CD4-positive, alpha-beta memory T cell (primary cell): ENCODE results near the gene INPP4B. TPM values are rescaled to one million over a fixed set of nuclear protein-coding genes. Genes with fewer than 3 reads are reported as not detected.

Source experiments
- CTCF ChIA-PET: fragments of 350-600 bp; sonication (Branson Sonifier 250); formaldehyde crosslinking; loops from one replicate; lab custom pipeline; 2021; ENCODE audit warnings: inconsistent platforms; ENCODE audit not compliant: partially characterized antibody; lab: Charles Lee
- POLR2A ChIA-PET: fragments of 350-600 bp; sonication (Branson Sonifier 250); formaldehyde crosslinking; loops from one replicate; lab custom pipeline; 2021; ENCODE audit not compliant: partially characterized antibody; lab: Charles Lee
- DNase-seq, 5 donors: peaks; one replicate each; pipeline versions ENCODE4 v3.0.0 to v3.0.0-alpha.2; 2020 to 2022; ENCODE audit warnings: mixed read lengths in 1 of 5
- H3K27ac ChIP-seq: one replicate; pipeline ENCODE4 v1.7.0; 2013; ENCODE audit warnings: low read depth, low read length
- H3K27me3 ChIP-seq: 2 replicates; pipeline ENCODE4 v1.7.0; 2013; ENCODE audit warnings: mild to moderate bottlenecking, low read length, moderate library complexity; ENCODE audit not compliant: insufficient read depth
- H3K36me3 ChIP-seq: 2 replicates; pipeline ENCODE4 v1.7.0; 2013; ENCODE audit warnings: mild to moderate bottlenecking, low read length, moderate library complexity; ENCODE audit not compliant: insufficient read depth
- H3K4me1 ChIP-seq: 2 replicates; pipeline ENCODE4 v1.7.0; 2013; ENCODE audit warnings: mild to moderate bottlenecking, low read length, moderate library complexity; ENCODE audit not compliant: insufficient read depth
- H3K4me3 ChIP-seq, 2 donors: one replicate each; pipeline ENCODE4 v1.7.0; 2013; ENCODE audit warnings: low read length in 2 of 2, mild to moderate bottlenecking in 1 of 2
- H3K9me3 ChIP-seq, 2 donors: one replicate each; pipeline ENCODE4 v1.7.0; 2013; ENCODE audit warnings: low read length in 2 of 2, control low read depth in 1 of 2; ENCODE audit not compliant: control insufficient read depth in 1 of 2
- H3K27ac Mint-ChIP-seq, 7 donors: one replicate each; pipeline ENCODE4 v1.8.0; 2020 to 2021; ENCODE audit warnings: mixed read lengths in 7 of 7, mild to moderate bottlenecking in 6 of 7, inconsistent platforms in 3 of 7, moderate library complexity in 3 of 7
- H3K27me3 Mint-ChIP-seq, 2 donors: one replicate each; pipeline ENCODE4 v1.8.0; 2020 to 2021; ENCODE audit warnings: mixed read lengths in 2 of 2
- H3K36me3 Mint-ChIP-seq, 2 donors: one replicate each; pipeline ENCODE4 v1.8.0; 2020 to 2021; ENCODE audit warnings: mixed read lengths in 2 of 2, inconsistent platforms in 1 of 2, mild to moderate bottlenecking in 1 of 2
- H3K4me1 Mint-ChIP-seq, 4 donors: one replicate each; pipeline ENCODE4 v1.8.0; 2020 to 2021; ENCODE audit warnings: mixed read lengths in 4 of 4, mild to moderate bottlenecking in 1 of 4
- H3K4me3 Mint-ChIP-seq, 8 donors: one replicate each; pipeline ENCODE4 v1.8.0; 2020 to 2021; ENCODE audit warnings: mixed read lengths in 8 of 8, mild to moderate bottlenecking in 7 of 8, moderate library complexity in 6 of 8, inconsistent platforms in 3 of 8
- H3K9me3 Mint-ChIP-seq, 8 donors: one replicate each; pipeline ENCODE4 v1.8.0; 2020 to 2021; ENCODE audit warnings: mixed read lengths in 8 of 8, mild to moderate bottlenecking in 5 of 8, inconsistent platforms in 3 of 8, moderate library complexity in 1 of 8
- intact Hi-C: fragments of 100-400 bp; cut with micrococcal nuclease; formaldehyde crosslinking; loops from one replicate; pipeline ENCODE4 v1.15.1; 2023
- polyA plus RNA-seq, 2 donors: library from polyadenylated mRNA; unstranded; fragments of 300-500 nt; fragmentation: Illumina TruSeq; gene quantifications; one replicate each; pipeline ENCODE4 v1.2.3, GENCODE V29; 2021
- total RNA-seq, 2 experiments: library from RNA; stranded (reverse); gene quantifications; one replicate each; pipeline ENCODE4 v1.2.3, GENCODE V29; 2021

The INPP4B gene
- total and polyA plus RNA-seq, 4 experiments from 2014 or later: 76.7 to 112 (median 80.8) TPM

GRCh38 chr4:142354041-142354440 is 492.1 kb downstream of the INPP4B start:
- ChIA-PET CTCF (interaction anchor here (0.8 to 9.2 kb wide), 34 partner anchors 9 to 492 kb away, joined by 3 to 107 read pairs (median 8); partner anchors contain the start of gene INPP4B), POLR2A (interaction anchor here (0.8 to 7.3 kb wide), 18 partner anchors 12 to 366 kb away, joined by 3 to 117 read pairs (median 12); no protein-coding TSS in a partner anchor)
- peak overlapping the region; percentile 84 to 96 (median 91) for H3K27ac Mint-ChIP-seq
- Histone ChIP-seq H3K27me3 (no peaks in the 10 kb centered on the region), H3K4me1 (peaks cover 99% of the 10 kb centered on the region), H3K4me3 (no peak overlapping the region), H3K27ac (peak overlapping the region; percentile 57), H3K9me3 (no peaks in the 10 kb centered on the region), H3K36me3 (no peaks in the 10 kb centered on the region)
- peak overlapping the region in 6 of 8 donors; percentile 49 to 83 (median 73) for H3K4me3 Mint-ChIP-seq
- DNase-seq: no peak
- no peaks in the 10 kb centered on the region for H3K9me3 Mint-ChIP-seq
- intact Hi-C loops: loop anchor here (1.0 to 5.0 kb wide), 3 partner anchors 227 to 492 kb away; partner anchors contain the start of gene INPP4B
- peaks cover 85 to 98% (median 92%) of the 10 kb centered on the region in 4 donors for H3K4me1 Mint-ChIP-seq
- H3K36me3 Mint-ChIP-seq: peaks cover 4 to 6% of the 10 kb centered on the region in 2 donors
- no peaks in the 10 kb centered on the region for H3K27me3 Mint-ChIP-seq

- peaks cover 0 to 6% of the 10 kb centered on the region in 2 donors for H3K36me3 Mint-ChIP-seq
- H3K4me1 Mint-ChIP-seq: peaks cover 86 to 98% (median 93%) of the 10 kb centered on the region in 4 donors
- intact Hi-C loops: loop anchor here (1.0 to 5.0 kb wide), 7 partner anchors 63 to 487 kb away; no protein-coding TSS in a partner anchor
- Histone ChIP-seq H3K27ac (peak overlapping the region; percentile 57), H3K9me3 (no peaks in the 10 kb centered on the region), H3K27me3 (no peaks in the 10 kb centered on the region), H3K4me1 (peaks cover 99% of the 10 kb centered on the region), H3K36me3 (no peaks in the 10 kb centered on the region), H3K4me3 (peak overlapping the region in 1 of 2 donors; percentile 1)
- no peaks in the 10 kb centered on the region for H3K9me3 Mint-ChIP-seq
- POLR2A ChIA-PET: interaction anchor here (0.8 to 7.3 kb wide), 10 partner anchors 26 to 365 kb away, joined by 3 to 117 read pairs (median 40); no protein-coding TSS in a partner anchor
- peak in 4 of 5 donors; percentile 39 to 52 (median 45) for DNase-seq
- CTCF ChIA-PET: interaction anchor here (0.6 to 9.2 kb wide), 51 partner anchors 10 to 488 kb away, joined by 3 to 107 read pairs (median 5); no protein-coding TSS in a partner anchor
- H3K27me3 Mint-ChIP-seq: no peaks in the 10 kb centered on the region
- H3K4me3 Mint-ChIP-seq: peak overlapping the region; percentile 32 to 83 (median 57)
- H3K27ac Mint-ChIP-seq: peak overlapping the region; percentile 5 to 96 (median 85)
Measured at GRCh38 chr4:142353149-142353738, 492.9 kb downstream of the INPP4B start.

GRCh38 chr4:142352712-142353111 is 493.4 kb downstream of the INPP4B start:
- Mint-ChIP-seq H3K27ac (peak overlapping the region; percentile 5 to 96 (median 85)), H3K4me1 (peaks cover 88 to 100% (median 95%) of the 10 kb centered on the region in 4 donors), H3K27me3 (no peaks in the 10 kb centered on the region), H3K9me3 (no peaks in the 10 kb centered on the region), H3K4me3 (peak overlapping the region in 7 of 8 donors; percentile 32 to 83 (median 59)), H3K36me3 (peaks cover 0 to 6% of the 10 kb centered on the region in 2 donors)
- H3K9me3 ChIP-seq: no peaks in the 10 kb centered on the region
- no peaks in the 10 kb centered on the region for H3K27me3 ChIP-seq
- peak overlapping the region in 1 of 2 donors; percentile 1 for H3K4me3 ChIP-seq
- ChIA-PET POLR2A (interaction anchor here (0.8 to 7.3 kb wide), 9 partner anchors 26 to 366 kb away, joined by 3 to 117 read pairs (median 45); no protein-coding TSS in a partner anchor), CTCF (interaction anchor here (0.8 to 9.2 kb wide), 45 partner anchors 10 to 488 kb away, joined by 3 to 107 read pairs (median 5); no protein-coding TSS in a partner anchor)
- intact Hi-C loops: loop anchor here (1.0 to 5.0 kb wide), 7 partner anchors 64 to 488 kb away; no protein-coding TSS in a partner anchor
- no peak for DNase-seq
- no peaks in the 10 kb centered on the region for H3K36me3 ChIP-seq
- H3K27ac ChIP-seq: peak overlapping the region; percentile 57
- H3K4me1 ChIP-seq: peaks cover 99% of the 10 kb centered on the region

GRCh38 chr4:142351958-142352357 is 494.1 kb downstream of the INPP4B start:
- H3K27ac ChIP-seq: peak overlapping the region; percentile 38
- Mint-ChIP-seq H3K36me3 (peaks cover 1 to 8% of the 10 kb centered on the region in 2 donors), H3K4me1 (peaks cover 87 to 100% (median 95%) of the 10 kb centered on the region in 4 donors), H3K9me3 (no peaks in the 10 kb centered on the region), H3K27me3 (no peaks in the 10 kb centered on the region), H3K4me3 (peak overlapping the region in 5 of 8 donors; percentile 25 to 70 (median 32)), H3K27ac (peak overlapping the region; percentile 5 to 96 (median 86))
- H3K4me3 ChIP-seq: no peak overlapping the region
- no peak for DNase-seq
- no peaks in the 10 kb centered on the region for H3K9me3 ChIP-seq
- POLR2A ChIA-PET: interaction anchor here (1.6 to 7.3 kb wide), 5 partner anchors 17 to 216 kb away, joined by 4 to 117 read pairs (median 79); no protein-coding TSS in a partner anchor
- intact Hi-C loops: loop anchor here (2.0 to 5.0 kb wide), 2 partner anchors 69 to 350 kb away; no protein-coding TSS in a partner anchor
- H3K27me3 ChIP-seq: no peaks in the 10 kb centered on the region
- no peaks in the 10 kb centered on the region for H3K36me3 ChIP-seq
- CTCF ChIA-PET: interaction anchor here (1.0 to 9.2 kb wide), 31 partner anchors 9 to 370 kb away, joined by 3 to 107 read pairs (median 7); no protein-coding TSS in a partner anchor
- peaks cover 97% of the 10 kb centered on the region for H3K4me1 ChIP-seq

- Mint-ChIP-seq H3K4me1 (peaks cover 85 to 100% (median 94%) of the 10 kb centered on the region in 4 donors), H3K27ac (peak overlapping the region in 6 of 7 donors; percentile 0 to 96 (median 80)), H3K4me3 (peak overlapping the region in 5 of 8 donors; percentile 1 to 60 (median 22)), H3K27me3 (no peaks in the 10 kb centered on the region), H3K36me3 (peaks cover 4 to 12% of the 10 kb centered on the region in 2 donors), H3K9me3 (no peaks in the 10 kb centered on the region)
- no peak overlapping the region for H3K4me3 ChIP-seq
- no peak for DNase-seq
- H3K36me3 ChIP-seq: no peaks in the 10 kb centered on the region
- no peaks in the 10 kb centered on the region for H3K27me3 ChIP-seq
- CTCF ChIA-PET: interaction anchor here (1.2 to 9.2 kb wide), 12 partner anchors 8 to 371 kb away, joined by 3 to 107 read pairs (median 24); no protein-coding TSS in a partner anchor
- POLR2A ChIA-PET: interaction anchor here (1.2 to 7.3 kb wide), 6 partner anchors 18 to 348 kb away, joined by 4 to 117 read pairs (median 4); no protein-coding TSS in a partner anchor
- peak overlapping the region; percentile 38 for H3K27ac ChIP-seq
- H3K9me3 ChIP-seq: no peaks in the 10 kb centered on the region
- peaks cover 97% of the 10 kb centered on the region for H3K4me1 ChIP-seq
- intact Hi-C loops: loop anchor here (5.0 kb wide), 1 partner anchor 351 kb away; no protein-coding TSS in a partner anchor
Measured at GRCh38 chr4:142350871-142351270, 495.2 kb downstream of the INPP4B start.

- intact Hi-C loops: no loop called here
- H3K4me1 Mint-ChIP-seq: peaks cover 76 to 100% (median 90%) of the 10 kb centered on the region in 4 donors
- CTCF ChIA-PET: interaction anchor here (0.6 to 9.2 kb wide), 10 partner anchors 8 to 331 kb away, joined by 3 to 65 read pairs (median 4); no protein-coding TSS in a partner anchor
Measured at GRCh38 chr4:142348613-142349021, 497.5 kb downstream of the INPP4B start.

More at GRCh38 chr4:142348613-142349021, 497.5 kb downstream of the INPP4B start:
- DNase-seq: no peak
- Histone ChIP-seq H3K4me1 (peaks cover 97% of the 10 kb centered on the region), H3K27ac (no peak overlapping the region), H3K4me3 (no peak overlapping the region), H3K9me3 (no peaks in the 10 kb centered on the region), H3K36me3 (no peaks in the 10 kb centered on the region), H3K27me3 (no peaks in the 10 kb centered on the region)
- Mint-ChIP-seq H3K27me3 (no peaks in the 10 kb centered on the region), H3K27ac (peak overlapping the region; percentile 23 to 96 (median 65)), H3K4me3 (peak overlapping the region in 6 of 8 donors; percentile 42 to 74 (median 54)), H3K36me3 (peaks cover 8 to 14% of the 10 kb centered on the region in 2 donors), H3K9me3 (no peaks in the 10 kb centered on the region)
- POLR2A ChIA-PET: interaction anchor here (0.9 to 2.3 kb wide), 8 partner anchors 25 to 375 kb away, joined by 3 to 9 read pairs (median 3); no protein-coding TSS in a partner anchor
